Raji (cell line): Measurements from ENCODE around the gene EPHA3.

ENCODE experiments used
- POLR2A ChIP-seq: IDR thresholded peaks from 2 replicates; pipeline ENCODE4 v1.6.1; 2011; ENCODE audit warnings: low read depth, low read length, control low read depth; ENCODE audit not compliant: insufficient read depth

EPHA3 gene

GRCh38 chr3:89113893-89114840, 6.7 kb downstream of the EPHA3 start:
- TF ChIP-seq POLR2A, result no peak

DNA sequence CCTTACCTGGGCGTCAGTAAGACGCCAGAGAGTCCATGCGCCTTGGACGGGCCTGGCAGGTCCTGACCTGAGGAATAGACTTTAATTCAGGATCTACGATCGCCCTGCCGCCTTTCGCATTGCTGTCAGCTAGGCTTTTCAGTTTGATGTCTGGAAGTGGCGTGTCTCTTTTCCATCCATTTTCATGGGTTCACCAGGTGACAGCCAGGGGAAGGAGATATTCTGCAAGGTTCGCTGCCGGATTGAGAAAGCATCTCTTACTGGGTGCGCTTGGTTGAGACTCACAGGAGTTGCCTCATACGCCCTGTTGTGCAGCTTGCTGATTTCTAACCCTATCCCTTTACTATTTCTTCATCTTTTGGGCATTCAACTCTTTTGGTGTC, 7.4 kb downstream of the EPHA3 start:
- TF ChIP-seq POLR2A, result no peak

DNA sequence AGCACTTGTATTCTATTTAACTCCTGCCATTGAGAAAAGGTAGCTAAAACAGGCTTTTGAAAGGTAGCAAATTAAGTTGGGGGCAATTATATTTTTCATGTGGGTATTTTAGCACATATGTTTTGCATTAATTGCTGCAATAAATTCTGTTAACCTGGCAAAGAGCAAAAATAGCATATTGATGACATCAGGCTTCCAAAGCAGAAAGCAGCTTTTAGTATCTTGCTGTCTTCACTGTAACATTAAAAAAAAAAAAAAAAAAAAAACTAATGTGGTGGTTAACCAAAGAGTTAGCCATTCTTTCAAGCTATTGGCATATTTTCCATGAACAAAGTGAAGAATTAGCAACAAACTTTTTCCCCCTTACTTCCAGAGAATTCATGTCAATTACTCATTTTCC, 9.1 kb downstream of the EPHA3 start:
- TF ChIP-seq POLR2A, result no peak

DNA sequence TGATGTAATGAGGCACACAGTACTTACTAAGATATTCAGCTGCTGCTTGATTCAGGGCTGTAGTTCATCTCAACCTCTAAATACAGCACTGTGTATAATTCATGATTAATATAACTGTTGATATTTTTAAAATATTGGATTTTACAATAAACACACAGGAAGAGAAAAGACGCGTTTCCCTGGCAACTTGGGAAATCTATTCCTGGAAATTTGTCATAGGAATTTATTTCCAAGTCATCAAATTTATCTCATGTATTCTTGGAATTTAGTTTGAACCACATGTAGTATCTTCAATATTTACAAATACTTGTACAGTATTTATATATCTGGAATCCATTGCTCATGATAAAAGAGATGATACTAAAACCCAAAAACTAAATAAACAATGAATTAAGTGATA, 30.6 kb downstream of the EPHA3 start:
- no peak for TF ChIP-seq POLR2A

- no peak for TF ChIP-seq POLR2A
Observed at GRCh38 chr3:89139870-89140269, 32.4 kb downstream of the EPHA3 start.

- no peak for TF ChIP-seq POLR2A
Observed at GRCh38 chr3:89144080-89144479, 36.7 kb downstream of the EPHA3 start.

DNA sequence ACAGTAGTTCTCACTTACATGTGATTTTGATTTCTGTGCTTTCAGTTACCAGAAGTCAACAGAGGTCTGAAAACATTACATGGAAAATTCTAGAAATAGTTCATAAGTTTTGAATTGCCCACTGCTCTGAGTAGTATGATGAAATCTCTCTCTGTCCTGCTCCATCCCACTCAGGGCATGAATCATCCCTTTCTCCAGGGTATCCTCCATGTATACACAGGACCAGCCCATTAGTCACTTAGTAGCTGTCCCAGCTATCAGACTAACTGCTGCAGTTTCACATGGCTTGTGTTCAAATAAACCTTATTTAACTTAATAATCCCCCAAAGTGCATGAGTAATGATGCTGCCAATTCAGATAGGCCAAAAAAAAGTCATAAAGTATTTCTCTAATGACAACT, 38.6 kb downstream of the EPHA3 start:
- no peak for TF ChIP-seq POLR2A

DNA sequence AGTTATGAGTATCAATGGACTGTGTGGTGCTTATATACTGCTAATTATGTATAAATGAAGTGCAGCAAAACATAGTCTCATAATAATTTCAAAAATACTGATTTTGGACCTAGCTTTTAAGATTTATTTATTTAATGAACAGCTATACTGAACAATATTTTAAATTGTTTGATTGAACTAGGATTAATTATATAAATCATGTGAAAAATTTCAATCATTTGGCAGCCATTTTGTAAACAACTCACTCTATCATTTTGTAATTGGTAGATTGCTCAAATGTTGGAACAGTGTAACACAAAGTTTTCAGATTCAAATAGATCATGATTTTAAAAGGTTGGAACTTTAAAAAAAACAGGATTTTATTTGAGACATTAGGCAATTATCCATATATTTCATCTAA, 47.0 kb downstream of the EPHA3 start:
- no peak for TF ChIP-seq POLR2A

DNA sequence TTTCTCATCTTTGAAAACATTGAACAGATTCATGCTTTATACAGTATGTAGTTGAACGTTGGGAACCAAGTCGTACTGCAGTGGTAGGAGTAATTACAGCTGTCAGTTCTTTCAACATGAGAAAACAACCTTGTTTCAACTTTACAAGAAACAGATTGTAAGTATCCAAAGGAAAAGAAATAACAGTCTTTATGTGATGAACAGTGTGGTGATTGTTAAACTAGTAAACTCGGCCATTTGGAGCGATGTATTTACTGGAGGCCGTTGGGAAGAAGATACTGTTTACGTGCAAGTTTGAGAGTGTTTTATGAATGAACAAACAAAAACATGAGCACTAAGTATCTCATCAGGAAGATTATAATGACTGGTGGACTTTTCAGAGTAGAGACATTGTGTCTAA, 48.4 kb downstream of the EPHA3 start:
- TF ChIP-seq POLR2A, result no peak

GRCh38 chr3:89157575-89157974, 50.2 kb downstream of the EPHA3 start:
- TF ChIP-seq POLR2A, result no peak

DNA sequence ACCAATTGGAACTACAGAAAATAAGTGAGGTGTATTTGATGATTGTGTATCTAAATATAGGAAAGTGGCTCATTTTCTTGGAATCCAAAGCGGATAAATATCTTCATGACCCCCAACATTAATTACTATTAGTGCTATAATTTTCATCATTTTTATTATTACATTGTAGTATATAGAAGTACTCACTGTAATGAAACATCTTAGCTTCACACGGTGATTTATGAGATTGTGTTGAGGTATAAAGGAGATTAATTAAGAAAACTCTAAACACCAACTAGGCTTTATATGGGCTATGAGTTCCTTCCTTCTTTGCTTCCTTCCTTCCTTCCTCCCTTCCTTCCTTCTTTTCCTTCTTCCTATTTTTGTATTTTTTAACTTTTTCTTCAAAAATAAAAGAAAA, 52.2 kb downstream of the EPHA3 start:
- no peak for TF ChIP-seq POLR2A

DNA sequence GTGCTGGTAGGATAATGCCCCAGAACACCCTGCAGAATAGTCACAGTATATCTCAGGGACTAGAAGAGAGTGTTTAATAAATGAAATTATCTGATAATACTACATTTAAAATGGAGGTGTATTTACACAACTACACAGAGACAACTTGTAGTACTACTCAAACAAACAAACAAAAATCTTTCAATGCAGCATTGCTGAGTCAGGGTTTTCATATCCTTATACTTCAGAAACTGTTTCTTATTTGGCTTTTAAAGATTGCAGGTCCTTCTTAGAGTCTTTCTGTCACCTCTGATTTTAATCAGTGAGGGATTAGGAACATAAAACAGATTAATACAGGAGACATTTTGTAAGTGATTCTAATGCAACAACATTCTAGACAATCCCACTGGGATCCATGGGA, 57.4 kb downstream of the EPHA3 start:
- TF ChIP-seq POLR2A, result no peak

DNA sequence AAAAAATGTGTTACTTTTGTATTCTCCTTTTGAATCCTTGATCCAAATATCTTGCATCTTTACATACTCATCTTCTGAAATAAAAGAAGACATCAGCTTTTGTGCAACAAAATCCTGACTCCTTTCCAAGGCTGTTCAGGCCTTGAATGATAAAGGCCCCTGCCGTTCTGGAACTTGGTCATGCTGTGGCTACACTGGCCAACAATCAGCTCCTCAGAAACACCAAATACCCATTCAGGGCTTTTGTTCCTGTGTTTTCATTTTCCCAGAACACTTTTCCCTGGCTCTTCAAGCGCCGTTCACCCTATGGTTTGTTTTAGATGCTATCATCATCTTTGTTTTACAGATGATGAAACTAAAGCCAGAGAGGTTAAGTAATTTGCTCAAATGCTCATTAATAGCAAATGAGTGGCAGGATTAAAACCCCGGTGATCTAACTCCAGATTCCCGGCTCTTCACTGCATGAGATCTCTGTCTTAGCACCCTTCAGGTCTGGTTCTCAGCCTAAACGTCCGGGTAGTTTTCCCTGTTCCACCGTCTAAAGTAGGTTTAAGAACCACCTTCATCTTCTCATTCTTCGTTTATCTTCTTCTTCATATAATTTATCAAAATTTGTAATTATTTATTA, 58.3 kb downstream of the EPHA3 start:
- TF ChIP-seq POLR2A, result no peak

GRCh38 chr3:89171687-89172545, 64.5 kb downstream of the EPHA3 start:
- no peak for TF ChIP-seq POLR2A

- no peak for TF ChIP-seq POLR2A
Observed at GRCh38 chr3:89173546-89173945, 66.1 kb downstream of the EPHA3 start.
